DOHH2 (cell line): ENCODE measurements around the gene PSMD14.

ENCODE experiments used
- H3F3A ChIP-seq: fragments of 200-600 bp; sonication (generic), shearing (Covaris generic); 2 replicates; pipeline ENCODE4 v1.6.0; 2016; ENCODE audit warnings: antibody characterized with exemption, mild to moderate bottlenecking; ENCODE audit not compliant: control insufficient read depth, insufficient read depth
- H3K27ac ChIP-seq: fragments of 200-600 bp; sonication (generic); 2 replicates; pipeline ENCODE4 v1.5.1; 2014; ENCODE audit warnings: low read depth, mild to moderate bottlenecking, low read length, moderate library complexity
- H3K27me3 ChIP-seq: fragments of 200-600 bp; sonication (generic); 2 replicates; pipeline ENCODE4 v1.6.1; 2014; ENCODE audit warnings: mild to moderate bottlenecking, low read length, mixed read lengths; ENCODE audit not compliant: control insufficient read depth
- H3K36me3 ChIP-seq: fragments of 200-600 bp; sonication (generic); 2 replicates; pipeline ENCODE4 v1.6.1; 2014; ENCODE audit warnings: mild to moderate bottlenecking, low read length, moderate library complexity, mixed read lengths; ENCODE audit not compliant: control insufficient read depth
- H3K4me1 ChIP-seq: fragments of 200-600 bp; sonication (generic); 2 replicates; pipeline ENCODE4 v1.6.1; 2014; ENCODE audit warnings: mild to moderate bottlenecking, low read length, mixed read lengths; ENCODE audit not compliant: control insufficient read depth
- H3K4me2 ChIP-seq: fragments of 200-600 bp; sonication (generic); 2 replicates; pipeline ENCODE4 v1.6.0; 2014; ENCODE audit warnings: mild to moderate bottlenecking, low read length, moderate library complexity
- H3K4me3 ChIP-seq: fragments of 200-600 bp; sonication (generic); 2 replicates; pipeline ENCODE4 v1.5.1; 2014; ENCODE audit warnings: mild to moderate bottlenecking, low read length, mixed read lengths
- H3K79me2 ChIP-seq: fragments of 200-600 bp; sonication (generic); 2 replicates; pipeline ENCODE4 v1.6.1; 2014; ENCODE audit warnings: mild to moderate bottlenecking, low read length, mixed read lengths; ENCODE audit not compliant: control insufficient read depth
- H3K9me2 ChIP-seq: fragments of 200-600 bp; sonication (generic); replicated peaks from 2 replicates; pipeline ENCODE4 v1.6.1; 2014; ENCODE audit warnings: mild to moderate bottlenecking, low read length, mixed read lengths; ENCODE audit not compliant: control insufficient read depth
- H3K9me3 ChIP-seq: fragments of 200-600 bp; sonication (generic); 2 replicates; pipeline ENCODE4 v1.6.1; 2014; ENCODE audit warnings: antibody characterized with exemption, low read length, mixed read lengths; ENCODE audit not compliant: control insufficient read depth, insufficient read depth
- H4K20me1 ChIP-seq: fragments of 200-600 bp; sonication (generic); 2 replicates; pipeline ENCODE4 v1.6.0; 2014; ENCODE audit warnings: low read depth, mild to moderate bottlenecking, antibody characterized with exemption, low read length, moderate library complexity; ENCODE audit not compliant: control insufficient read depth, insufficient read depth
- CTCF ChIP-seq: fragments of 200-600 bp; sonication (generic); IDR thresholded peaks from one replicate; pipeline ENCODE4 v1.5.1; 2014; ENCODE audit warnings: antibody characterized with exemption, mild to moderate bottlenecking, low read depth, low read length; ENCODE audit not compliant: poor library complexity, severe bottlenecking
- EZH2phosphoT487 ChIP-seq: fragments of 200-600 bp; sonication (generic); IDR thresholded peaks from 2 replicates; pipeline ENCODE4 v1.6.1; 2017; ENCODE audit warnings: borderline replicate concordance, mild to moderate bottlenecking, antibody characterized with exemption, low read length, moderate library complexity, mixed read lengths

Gene PSMD14

GRCh38 chr2:161419638-161420190 lies 111.5 kb downstream of the PSMD14 start:
- H3K4me1 ChIP-seq, result peaks cover 33% of the 10 kb centered on the region
- H3K27ac ChIP-seq, result no peak overlapping the region
- H3F3A ChIP-seq, result no peaks in the 10 kb centered on the region
- 0 out of 2 replicates have a peak, but pooled peaks cover 7% of the 10 kb centered on the region for H3K9me3 ChIP-seq
- no peaks in the 10 kb centered on the region for H3K9me2 ChIP-seq
- TF ChIP-seq CTCF (no peak), EZH2phosphoT487 (no peak)
- no peak overlapping the region for H3K4me3 ChIP-seq
- H3K4me2 ChIP-seq, result no peak overlapping the region
- H3K36me3 ChIP-seq, result no peaks in the 10 kb centered on the region
- H3K79me2 ChIP-seq, result no peaks in the 10 kb centered on the region
- peaks cover 56% of the 10 kb centered on the region for H3K27me3 ChIP-seq
- H4K20me1 ChIP-seq, result no peaks in the 10 kb centered on the region

- no peaks in the 10 kb centered on the region for H3K36me3 ChIP-seq
- no peak overlapping the region for H3K4me3 ChIP-seq
- no peak overlapping the region for H3K27ac ChIP-seq
- peaks cover 25% of the 10 kb centered on the region for H3K4me1 ChIP-seq
- H4K20me1 ChIP-seq, result no peaks in the 10 kb centered on the region
- no peaks in the 10 kb centered on the region for H3K9me2 ChIP-seq
- peaks cover 47% of the 10 kb centered on the region for H3K27me3 ChIP-seq
- H3K79me2 ChIP-seq, result no peaks in the 10 kb centered on the region
- no peak overlapping the region for H3K4me2 ChIP-seq
- 0 out of 2 replicates have a peak, but pooled peaks cover 7% of the 10 kb centered on the region for H3K9me3 ChIP-seq
- no peak for TF ChIP-seq EZH2phosphoT487
- TF ChIP-seq CTCF, result no peak
- no peaks in the 10 kb centered on the region for H3F3A ChIP-seq
Observed at GRCh38 chr2:161420406-161421074, 112.3 kb downstream of the PSMD14 start.

GRCh38 chr2:161421686-161422085 lies 113.5 kb downstream of the PSMD14 start:
- Histone ChIP-seq H3K36me3 (no peaks in the 10 kb centered on the region), H3K4me1 (peaks cover 14% of the 10 kb centered on the region), H3K9me3 (0 out of 2 replicates have a peak, but pooled peaks cover 7% of the 10 kb centered on the region), H3K27me3 (peaks cover 36% of the 10 kb centered on the region), H3K27ac (no peak overlapping the region), H3K4me3 (no peak overlapping the region), H4K20me1 (no peaks in the 10 kb centered on the region), H3K79me2 (no peaks in the 10 kb centered on the region), H3K4me2 (no peak overlapping the region), H3F3A (no peaks in the 10 kb centered on the region), H3K9me2 (no peaks in the 10 kb centered on the region)
- TF ChIP-seq CTCF, result no peak
- no peak for TF ChIP-seq EZH2phosphoT487
